KMS-11 (cell line): ENCODE measurements around the gene CCDC121.

Experiments
- H2AFZ ChIP-seq: fragments of 200-600 bp; sonication (generic); 2 replicates; pipeline ENCODE4 v1.6.1; 2016; ENCODE audit warnings: antibody characterized with exemption, mixed run types, low read depth
- H3K27ac ChIP-seq: fragments of 200-600 bp; sonication (generic); 2 replicates; pipeline ENCODE4 v1.6.1; 2016; ENCODE audit warnings: mild to moderate bottlenecking, mixed run types
- H3K27me3 ChIP-seq: fragments of 200-600 bp; sonication (generic); 2 replicates; pipeline ENCODE4 v1.6.1; 2017; ENCODE audit warnings: mild to moderate bottlenecking, low read depth, mixed run types, moderate library complexity; ENCODE audit not compliant: insufficient read depth
- H3K36me3 ChIP-seq: fragments of 200-600 bp; sonication (generic); 2 replicates; pipeline ENCODE4 v1.6.1; 2017; ENCODE audit warnings: mild to moderate bottlenecking, mixed run types; ENCODE audit not compliant: insufficient read depth
- H3K4me1 ChIP-seq: fragments of 200-600 bp; sonication (generic); 2 replicates; pipeline ENCODE4 v1.6.1; 2016; ENCODE audit warnings: mild to moderate bottlenecking, low read depth, mixed run types; ENCODE audit not compliant: poor library complexity, severe bottlenecking
- H3K4me2 ChIP-seq: fragments of 200-600 bp; sonication (generic); 2 replicates; pipeline ENCODE4 v1.7.0; 2016; ENCODE audit warnings: mild to moderate bottlenecking, mixed run types
- H3K4me3 ChIP-seq: fragments of 200-600 bp; sonication (generic); IDR thresholded peaks from 2 replicates; pipeline ENCODE4 v1.6.1; 2017; ENCODE audit warnings: low read depth, low read length, mixed read lengths; ENCODE audit not compliant: insufficient read depth
- H3K79me2 ChIP-seq: fragments of 200-600 bp; sonication (generic); 2 replicates; pipeline ENCODE4 v1.6.1; 2016; ENCODE audit warnings: low read depth, mixed run types; ENCODE audit not compliant: insufficient read depth
- H3K9ac ChIP-seq: fragments of 200-600 bp; sonication (generic); 2 replicates; pipeline ENCODE4 v1.6.1; 2016; ENCODE audit warnings: mild to moderate bottlenecking, mixed run types
- H4K20me1 ChIP-seq: fragments of 200-600 bp; sonication (generic); 2 replicates; pipeline ENCODE4 v1.6.1; 2016; ENCODE audit warnings: mild to moderate bottlenecking, mixed run types; ENCODE audit not compliant: insufficient read depth
- CTCF ChIP-seq: fragments of 200-600 bp; sonication (generic); conservative IDR thresholded peaks from 2 replicates; pipeline ENCODE4 v1.6.1; 2017; ENCODE audit warnings: low read depth, mild to moderate bottlenecking, antibody characterized with exemption, low read length, moderate library complexity, mixed read lengths

CCDC121 gene

GRCh38 chr2:27664622-27665363 is 36.0 kb upstream of the CCDC121 start:
- no peaks in the 10 kb centered on the region for H3K27me3 ChIP-seq
- H3K36me3 ChIP-seq: no peaks in the 10 kb centered on the region
- TF ChIP-seq CTCF: no peak
- peak overlapping the region; percentile 97 for H3K4me2 ChIP-seq
- H3K27ac ChIP-seq: no peak overlapping the region
- H3K4me3 ChIP-seq: no peak overlapping the region
- H3K9ac ChIP-seq: peak overlapping the region; percentile 43; the same call in 1 of the 2 replicates
- H3K4me1 ChIP-seq: peaks cover 26% of the 10 kb centered on the region
- peak overlapping the region; percentile 89; the same call in 1 of the 2 replicates for H2AFZ ChIP-seq
- peaks cover 35% of the 10 kb centered on the region for H3K79me2 ChIP-seq
- no peaks in the 10 kb centered on the region for H4K20me1 ChIP-seq

DNA sequence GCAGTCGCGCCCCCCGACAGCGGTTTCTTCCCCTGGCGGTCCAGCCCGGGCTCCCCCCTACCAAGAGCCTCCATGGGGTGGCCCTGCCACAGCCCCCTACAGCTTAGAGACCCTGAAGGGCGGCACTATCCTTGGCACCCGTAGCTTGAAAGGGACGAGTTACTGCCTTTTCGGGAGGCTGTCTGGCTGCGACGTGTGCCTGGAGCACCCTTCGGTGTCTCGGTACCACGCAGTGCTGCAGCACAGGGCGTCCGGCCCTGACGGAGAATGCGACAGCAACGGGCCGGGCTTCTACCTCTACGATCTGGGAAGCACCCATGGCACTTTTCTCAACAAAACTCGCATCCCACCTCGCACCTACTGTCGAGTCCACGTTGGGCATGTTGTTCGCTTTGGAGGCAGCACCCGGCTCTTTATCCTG is 35.4 kb upstream of the CCDC121 start:
- H3K4me1 ChIP-seq: peaks cover 26% of the 10 kb centered on the region
- peak overlapping the region; percentile 53; the same call in 1 of the 2 replicates for H3K27ac ChIP-seq
- no peaks in the 10 kb centered on the region for H3K27me3 ChIP-seq
- H3K4me3 ChIP-seq: no peak overlapping the region
- H3K79me2 ChIP-seq: peaks cover 35% of the 10 kb centered on the region
- H4K20me1 ChIP-seq: no peaks in the 10 kb centered on the region
- no peak for TF ChIP-seq CTCF
- H2AFZ ChIP-seq: peak overlapping the region; percentile 89
- no peaks in the 10 kb centered on the region for H3K36me3 ChIP-seq
- H3K9ac ChIP-seq: peak overlapping the region; percentile 43
- H3K4me2 ChIP-seq: peak overlapping the region; percentile 97

DNA sequence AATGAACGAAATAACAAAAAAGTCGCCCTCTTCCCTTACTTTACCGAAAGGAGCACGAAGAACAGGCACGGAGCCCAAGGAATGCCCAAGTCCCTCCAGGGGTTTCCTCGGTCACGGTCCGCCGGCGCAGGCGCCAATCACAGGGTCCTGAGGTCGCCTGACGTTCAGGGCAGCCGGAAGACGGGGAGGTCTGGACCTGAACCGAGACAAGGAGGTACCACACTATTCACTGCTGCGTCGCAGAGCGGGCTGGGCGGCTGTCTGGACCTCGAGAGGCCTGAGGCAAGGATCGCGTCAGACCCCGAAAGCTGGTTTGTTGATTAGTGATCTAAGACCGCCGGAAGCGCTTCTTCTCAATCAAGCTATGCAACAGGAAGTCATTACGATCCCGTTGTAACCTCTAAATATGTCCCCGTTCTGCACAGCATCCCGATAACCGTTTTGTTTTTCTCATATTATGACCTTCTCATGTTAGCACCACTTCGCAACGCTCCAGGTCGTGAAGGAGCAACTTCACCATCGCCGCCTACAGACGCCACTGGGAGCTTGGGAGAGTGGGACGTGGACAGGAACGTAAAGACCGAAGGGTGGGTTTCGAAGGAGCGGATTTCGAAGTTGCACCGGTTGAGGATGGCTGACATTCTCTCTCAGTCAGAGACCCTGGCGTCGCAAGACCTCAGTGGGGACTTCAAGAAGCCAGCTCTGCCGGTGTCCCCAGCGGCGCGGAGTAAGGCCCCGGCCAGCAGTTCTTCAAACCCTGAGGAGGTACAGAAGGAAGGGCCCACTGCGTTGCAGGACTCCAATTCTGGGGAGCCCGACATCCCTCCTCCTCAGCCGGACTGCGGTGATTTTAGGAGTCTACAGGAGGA is 34.7 kb upstream of the CCDC121 start, which contains the start of the genes SLC4A1AP and SUPT7L:
Gene SLC4A1AP, plus strand, starts transcription at position 605 of the 869 bp plus-strand sequence. Its CDS starts 26 bp downstream, at position 631.
Gene SUPT7L, minus strand, starts transcription at position 330 of the 869 bp plus-strand sequence. CDS start 1,422 bp downstream, outside the sequence.
- Histone ChIP-seq H3K36me3 (no peaks in the 10 kb centered on the region), H3K4me3 (no peak within 1 kb of the TSS), H3K79me2 (peaks cover 35% of the 10 kb centered on the region), H3K4me2 (peak within 1 kb of the TSS; percentile 97), H3K27ac (peak within 1 kb of the TSS; percentile 53), H3K27me3 (no peaks in the 10 kb centered on the region), H3K4me1 (peaks cover 26% of the 10 kb centered on the region), H3K9ac (peak within 1 kb of the TSS; percentile 43), H2AFZ (peak within 1 kb of the TSS; percentile 89), H4K20me1 (no peaks in the 10 kb centered on the region)
- TF ChIP-seq CTCF: no peak

- no peaks in the 10 kb centered on the region for H4K20me1 ChIP-seq
- H2AFZ ChIP-seq: no peak overlapping the region
- H3K27me3 ChIP-seq: no peaks in the 10 kb centered on the region
- no peak overlapping the region for H3K9ac ChIP-seq
- H3K27ac ChIP-seq: no peak overlapping the region
- no peak overlapping the region for H3K4me2 ChIP-seq
- no peak for TF ChIP-seq CTCF
- peaks cover 35% of the 10 kb centered on the region for H3K79me2 ChIP-seq
- H3K4me3 ChIP-seq: no peak overlapping the region
- peaks cover 26% of the 10 kb centered on the region for H3K4me1 ChIP-seq
- no peaks in the 10 kb centered on the region; the same call in 1 of the 2 replicates for H3K36me3 ChIP-seq
Measured at GRCh38 chr2:27661371-27661770, 32.6 kb upstream of the CCDC121 start.
